Glutamatergic neuron (in vitro differentiated cells): Measurements from ENCODE around the gene ICAM4. TPM values are rescaled to one million over a fixed set of nuclear protein-coding genes. Genes with fewer than 3 reads are reported as not detected.
"Not testable (repeated sequence)": the region's sequence is repeated elsewhere in the genome, so short reads cannot be mapped to it uniquely, and the experiment has no call there.

ENCODE experiments used
- DNase-seq: peaks from one replicate; pipeline ENCODE4 v3.0.0; 2022
- H3K27ac Mint-ChIP-seq: one replicate; pipeline ENCODE4 v1.8.0; 2020; ENCODE audit warnings: mild to moderate bottlenecking, mixed read lengths, inconsistent platforms; ENCODE audit not compliant: unreplicated experiment
- H3K27me3 Mint-ChIP-seq: one replicate; pipeline ENCODE4 v1.8.0; 2020; ENCODE audit warnings: mild to moderate bottlenecking, moderate library complexity, mixed read lengths, inconsistent platforms; ENCODE audit not compliant: unreplicated experiment
- H3K36me3 Mint-ChIP-seq: one replicate; pipeline ENCODE4 v1.8.0; 2020; ENCODE audit warnings: mild to moderate bottlenecking, mixed read lengths, inconsistent platforms; ENCODE audit not compliant: unreplicated experiment
- H3K4me1 Mint-ChIP-seq: one replicate; pipeline ENCODE4 v1.8.0; 2020; ENCODE audit warnings: mild to moderate bottlenecking, low read depth, mixed read lengths, inconsistent platforms; ENCODE audit not compliant: unreplicated experiment
- H3K4me3 Mint-ChIP-seq: one replicate; pipeline ENCODE4 v1.8.0; 2020; ENCODE audit warnings: mild to moderate bottlenecking, mixed read lengths, inconsistent platforms; ENCODE audit not compliant: unreplicated experiment
- H3K9me3 Mint-ChIP-seq: one replicate; pipeline ENCODE4 v1.8.0; 2020; ENCODE audit warnings: mild to moderate bottlenecking, moderate library complexity, mixed read lengths, inconsistent platforms; ENCODE audit not compliant: unreplicated experiment
- long read RNA-seq: library from polyadenylated mRNA; unstranded; transcript quantifications from one replicate; pipeline ENCODE4 v2.0.0, GENCODE V29; 2020; ENCODE audit not compliant: unreplicated experiment
- total RNA-seq: library from RNA; stranded (reverse); fragmentation: NEBNext Ultra II Directional; extraction: Animal tissue kit (Norgen Biotek cat#: 25700); gene quantifications from one replicate; pipeline ENCODE4 v1.2.1, GENCODE V29; 2021; ENCODE audit not compliant: unreplicated experiment
- TF ChIP-seq, protein P1 (sequence below): fragments of 200-600 bp; sonication (generic); IDR thresholded peaks from one replicate; pipeline ENCODE4 v1.5.0; 2021; ENCODE audit not compliant: partially characterized antibody, unreplicated experiment

The ICAM4 gene, protein sequence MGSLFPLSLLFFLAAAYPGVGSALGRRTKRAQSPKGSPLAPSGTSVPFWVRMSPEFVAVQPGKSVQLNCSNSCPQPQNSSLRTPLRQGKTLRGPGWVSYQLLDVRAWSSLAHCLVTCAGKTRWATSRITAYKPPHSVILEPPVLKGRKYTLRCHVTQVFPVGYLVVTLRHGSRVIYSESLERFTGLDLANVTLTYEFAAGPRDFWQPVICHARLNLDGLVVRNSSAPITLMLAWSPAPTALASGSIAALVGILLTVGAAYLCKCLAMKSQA
- total RNA-seq = not detected
- long read RNA-seq = 0 reads

DNA sequence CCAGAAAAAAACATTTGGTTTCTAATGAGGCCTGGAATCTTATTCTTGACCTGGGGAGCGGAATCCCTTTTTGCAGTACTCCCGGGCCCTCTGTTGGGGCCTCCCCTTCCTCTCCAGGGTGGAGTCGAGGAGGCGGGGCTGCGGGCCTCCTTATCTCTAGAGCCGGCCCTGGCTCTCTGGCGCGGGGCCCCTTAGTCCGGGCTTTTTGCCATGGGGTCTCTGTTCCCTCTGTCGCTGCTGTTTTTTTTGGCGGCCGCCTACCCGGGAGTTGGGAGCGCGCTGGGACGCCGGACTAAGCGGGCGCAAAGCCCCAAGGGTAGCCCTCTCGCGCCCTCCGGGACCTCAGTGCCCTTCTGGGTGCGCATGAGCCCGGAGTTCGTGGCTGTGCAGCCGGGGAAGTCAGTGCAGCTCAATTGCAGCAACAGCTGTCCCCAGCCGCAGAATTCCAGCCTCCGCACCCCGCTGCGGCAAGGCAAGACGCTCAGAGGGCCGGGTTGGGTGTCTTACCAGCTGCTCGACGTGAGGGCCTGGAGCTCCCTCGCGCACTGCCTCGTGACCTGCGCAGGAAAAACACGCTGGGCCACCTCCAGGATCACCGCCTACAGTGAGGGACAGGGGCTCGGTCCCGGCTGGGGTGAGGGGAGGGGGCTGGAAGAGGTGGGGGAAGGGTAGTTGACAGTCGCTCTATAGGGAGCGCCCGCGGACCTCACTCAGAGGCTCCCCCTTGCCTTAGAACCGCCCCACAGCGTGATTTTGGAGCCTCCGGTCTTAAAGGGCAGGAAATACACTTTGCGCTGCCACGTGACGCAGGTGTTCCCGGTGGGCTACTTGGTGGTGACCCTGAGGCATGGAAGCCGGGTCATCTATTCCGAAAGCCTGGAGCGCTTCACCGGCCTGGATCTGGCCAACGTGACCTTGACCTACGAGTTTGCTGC, at the start of gene ICAM4:
Gene ICAM4, plus strand, starts transcription at position 153 of the 935 bp plus-strand sequence. Its CDS starts 58 bp downstream, at position 211.
- Mint-ChIP-seq H3K27me3 (peaks cover 22% of the 10 kb centered on the region), H3K9me3 (peaks cover 7% of the 10 kb centered on the region), H3K4me3 (no peak within 1 kb of the TSS), H3K36me3 (no peaks in the 10 kb centered on the region), H3K4me1 (peaks cover 1% of the 10 kb centered on the region), H3K27ac (no peak within 1 kb of the TSS)
- peak; percentile 33 for DNase-seq
- TF ChIP-seq, protein P1, sequence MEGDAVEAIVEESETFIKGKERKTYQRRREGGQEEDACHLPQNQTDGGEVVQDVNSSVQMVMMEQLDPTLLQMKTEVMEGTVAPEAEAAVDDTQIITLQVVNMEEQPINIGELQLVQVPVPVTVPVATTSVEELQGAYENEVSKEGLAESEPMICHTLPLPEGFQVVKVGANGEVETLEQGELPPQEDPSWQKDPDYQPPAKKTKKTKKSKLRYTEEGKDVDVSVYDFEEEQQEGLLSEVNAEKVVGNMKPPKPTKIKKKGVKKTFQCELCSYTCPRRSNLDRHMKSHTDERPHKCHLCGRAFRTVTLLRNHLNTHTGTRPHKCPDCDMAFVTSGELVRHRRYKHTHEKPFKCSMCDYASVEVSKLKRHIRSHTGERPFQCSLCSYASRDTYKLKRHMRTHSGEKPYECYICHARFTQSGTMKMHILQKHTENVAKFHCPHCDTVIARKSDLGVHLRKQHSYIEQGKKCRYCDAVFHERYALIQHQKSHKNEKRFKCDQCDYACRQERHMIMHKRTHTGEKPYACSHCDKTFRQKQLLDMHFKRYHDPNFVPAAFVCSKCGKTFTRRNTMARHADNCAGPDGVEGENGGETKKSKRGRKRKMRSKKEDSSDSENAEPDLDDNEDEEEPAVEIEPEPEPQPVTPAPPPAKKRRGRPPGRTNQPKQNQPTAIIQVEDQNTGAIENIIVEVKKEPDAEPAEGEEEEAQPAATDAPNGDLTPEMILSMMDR = no peak

DNA sequence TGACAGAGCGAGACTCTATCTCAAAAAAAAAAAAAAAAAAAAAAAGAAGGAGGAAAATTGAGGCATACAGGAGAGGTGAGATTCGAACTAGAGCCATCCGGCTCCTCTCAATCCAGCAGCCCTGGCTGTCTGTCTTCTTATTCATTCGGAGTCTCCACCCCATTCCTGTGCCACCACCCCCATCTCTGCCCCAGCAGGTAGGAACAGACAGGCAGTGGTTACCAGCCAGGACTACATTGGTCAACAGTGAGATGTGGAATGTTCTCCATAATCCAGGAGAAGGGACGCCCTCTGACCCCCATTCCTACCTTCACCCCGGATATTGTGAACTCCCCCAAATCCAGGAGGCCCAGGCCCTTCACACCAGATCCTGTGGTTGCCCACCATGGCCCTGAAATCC, 49.1 kb upstream of the ICAM4 start:
- H3K36me3 Mint-ChIP-seq = no peaks in the 10 kb centered on the region
- TF ChIP-seq, protein P1 = no peak
- no peak overlapping the region for H3K27ac Mint-ChIP-seq
- peaks cover 7% of the 10 kb centered on the region for H3K4me1 Mint-ChIP-seq
- H3K27me3 Mint-ChIP-seq = peaks cover 9% of the 10 kb centered on the region
- peaks cover 4% of the 10 kb centered on the region for H3K9me3 Mint-ChIP-seq
- DNase-seq = no peak
- H3K4me3 Mint-ChIP-seq = no peak overlapping the region

DNA sequence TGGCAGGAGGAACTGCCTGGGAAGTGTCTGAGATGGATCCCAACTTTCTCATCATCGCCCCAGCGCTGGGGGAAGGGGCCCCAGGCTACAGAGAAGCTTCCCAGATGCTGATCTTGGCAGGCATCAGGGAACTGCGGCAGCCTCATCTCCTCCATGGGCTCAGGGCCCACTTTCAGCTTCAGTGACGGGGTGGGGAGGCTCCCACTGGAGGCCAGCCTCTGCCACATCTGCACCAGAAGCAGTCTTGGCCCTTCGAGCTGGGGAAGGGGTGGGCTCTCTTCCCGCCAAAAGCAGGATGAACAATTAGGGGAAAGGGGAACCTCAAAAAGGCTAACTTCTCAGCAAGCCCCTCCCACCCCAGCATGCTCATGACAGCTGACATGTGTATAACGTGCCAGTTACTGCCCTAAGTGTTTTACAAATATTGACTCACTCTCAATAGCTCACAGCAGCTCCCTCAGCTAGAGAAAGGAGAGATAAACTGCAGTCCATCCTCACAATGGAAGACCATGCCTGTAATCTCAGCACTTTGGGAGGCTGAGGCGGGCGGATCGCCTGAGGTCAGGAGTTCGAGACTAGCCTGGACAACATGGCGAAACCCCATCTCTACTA, 48.5 kb upstream of the ICAM4 start:
- H3K27me3 Mint-ChIP-seq = peaks cover 9% of the 10 kb centered on the region
- H3K4me3 Mint-ChIP-seq = no peak overlapping the region
- TF ChIP-seq, protein P1 = no peak
- DNase-seq = no peak
- no peaks in the 10 kb centered on the region for H3K36me3 Mint-ChIP-seq
- no peak overlapping the region for H3K27ac Mint-ChIP-seq
- H3K9me3 Mint-ChIP-seq = peaks cover 4% of the 10 kb centered on the region
- peaks cover 7% of the 10 kb centered on the region for H3K4me1 Mint-ChIP-seq

DNA sequence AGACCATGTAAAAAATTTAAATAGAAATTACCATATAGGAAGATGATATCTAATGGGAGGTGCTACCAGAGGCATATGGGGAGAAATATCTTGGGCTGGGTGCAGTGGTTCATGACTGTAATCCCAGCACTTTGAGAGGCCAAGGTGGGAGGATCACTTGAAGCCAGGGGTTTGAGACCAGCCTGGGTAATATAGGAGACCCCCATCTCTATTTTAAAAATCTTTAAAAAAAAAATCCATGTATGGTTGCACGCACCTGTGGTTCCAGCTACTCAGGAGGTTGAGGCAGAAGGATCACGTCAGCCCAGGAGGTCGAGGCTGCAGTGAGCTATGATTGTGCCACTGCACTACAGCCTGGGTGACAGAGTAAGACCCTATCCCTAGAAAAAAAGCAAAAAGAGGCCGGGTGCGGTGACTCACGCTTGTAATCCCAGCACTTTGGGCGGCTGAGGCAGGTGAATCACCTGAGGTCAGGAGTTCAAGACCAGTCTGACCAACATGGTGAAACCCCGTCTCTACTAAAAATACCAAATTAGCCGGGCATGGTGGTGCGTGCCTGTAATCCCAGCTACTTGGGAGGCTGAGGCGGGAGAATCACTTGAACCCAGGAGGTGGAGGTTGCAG, 44.8 kb upstream of the ICAM4 start:
- DNase-seq, H3K4me3 Mint-ChIP-seq, H3K4me1 Mint-ChIP-seq, H3K9me3 Mint-ChIP-seq, H3K27me3 Mint-ChIP-seq, H3K27ac Mint-ChIP-seq, H3K36me3 Mint-ChIP-seq: not testable (repeated sequence)

DNA sequence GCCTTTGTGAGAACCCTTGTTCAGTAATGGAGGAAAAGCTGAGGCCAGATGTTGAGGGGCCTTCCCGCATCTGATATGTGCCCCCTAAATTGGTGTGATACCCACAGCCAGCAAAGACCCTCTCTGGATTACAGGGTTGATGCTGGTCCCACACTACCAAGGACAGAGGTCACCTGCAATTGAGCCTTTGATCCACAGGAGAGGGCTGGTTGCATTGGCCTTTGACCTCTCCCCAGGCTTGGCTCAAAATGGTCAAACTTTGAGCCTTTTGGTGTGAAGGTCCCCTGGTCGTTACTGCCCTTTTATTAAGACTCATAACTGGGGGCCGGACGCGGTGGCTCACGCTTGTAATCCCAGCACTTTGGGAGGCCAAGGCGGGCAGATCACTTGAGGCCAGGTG, 43.1 kb upstream of the ICAM4 start:
- Mint-ChIP-seq H3K4me1 (no peaks in the 10 kb centered on the region), H3K4me3 (no peak overlapping the region), H3K36me3 (no peaks in the 10 kb centered on the region), H3K9me3 (no peaks in the 10 kb centered on the region), H3K27ac (no peak overlapping the region), H3K27me3 (no peaks in the 10 kb centered on the region)
- no peak for DNase-seq
- TF ChIP-seq, protein P1 = no peak
